HG03460 (cell line): Measurements from ENCODE around the gene CPNE4.
A peak's percentile ranks its signal among the peaks of the same experiment; 100 is the strongest.

Experiments
- ATAC-seq: cut with Tn5 transposase; IDR thresholded peaks from one replicate; pipeline ENCODE4 v1.9.1; 2021; ENCODE audit not compliant: unreplicated experiment

CPNE4 gene

GRCh38 chr3:131705099-131705498 is 329.7 kb downstream of the CPNE4 start:
- no peak for ATAC-seq

GRCh38 chr3:131704098-131704497 is 330.7 kb downstream of the CPNE4 start:
- ATAC-seq: no peak

GRCh38 chr3:131702146-131702545 is 332.7 kb downstream of the CPNE4 start:
- no peak for ATAC-seq

GRCh38 chr3:131701153-131701770 is 333.6 kb downstream of the CPNE4 start:
- no peak for ATAC-seq

- no peak for ATAC-seq
These were observed 335.8 kb downstream of the CPNE4 start for GRCh38 chr3:131699001-131699400.

- no peak for ATAC-seq
These were observed 340.4 kb downstream of the CPNE4 start for GRCh38 chr3:131694376-131694775.

- ATAC-seq: no peak
These were observed 342.5 kb downstream of the CPNE4 start for GRCh38 chr3:131692356-131692755.

GRCh38 chr3:131690800-131691199 is 344.0 kb downstream of the CPNE4 start:
- no peak for ATAC-seq

- ATAC-seq: no peak
These were observed 346.4 kb downstream of the CPNE4 start for GRCh38 chr3:131688370-131688769.

- ATAC-seq: no peak
These were observed 365.2 kb downstream of the CPNE4 start for GRCh38 chr3:131669600-131669999.

- no peak for ATAC-seq
These were observed 376.0 kb downstream of the CPNE4 start for GRCh38 chr3:131658771-131659170.

GRCh38 chr3:131658115-131658514 is 376.7 kb downstream of the CPNE4 start:
- no peak for ATAC-seq

GRCh38 chr3:131655070-131655690 is 379.6 kb downstream of the CPNE4 start:
- ATAC-seq: no peak

GRCh38 chr3:131645638-131646037 is 389.2 kb downstream of the CPNE4 start:
- peak; percentile 50 for ATAC-seq

- no peak for ATAC-seq
These were observed 398.5 kb downstream of the CPNE4 start for GRCh38 chr3:131636266-131636775.

- ATAC-seq: no peak
These were observed 404.0 kb downstream of the CPNE4 start for GRCh38 chr3:131630807-131631206.

- ATAC-seq: peak; percentile 96
These were observed 404.7 kb downstream of the CPNE4 start for GRCh38 chr3:131630097-131630496.

- no peak for ATAC-seq
These were observed 411.4 kb downstream of the CPNE4 start for GRCh38 chr3:131623431-131623830.

GRCh38 chr3:131622726-131623125 is 412.1 kb downstream of the CPNE4 start:
- no peak for ATAC-seq

GRCh38 chr3:131620977-131621376 is 413.8 kb downstream of the CPNE4 start:
- no peak for ATAC-seq

GRCh38 chr3:131619821-131620220 is 415.0 kb downstream of the CPNE4 start:
- ATAC-seq: no peak

- ATAC-seq: no peak
These were observed 418.1 kb downstream of the CPNE4 start for GRCh38 chr3:131616719-131617118.

GRCh38 chr3:131612745-131613144 is 422.1 kb downstream of the CPNE4 start:
- no peak for ATAC-seq
